DMS53 (cell line): ENCODE data around the gene TPSB2.
"Not testable (repeated sequence)": the region's sequence is repeated elsewhere in the genome, so short reads cannot be mapped to it uniquely, and the experiment has no call there.

ENCODE experiments used
- DNase-seq: peaks from one replicate; lab custom pipeline; 2025; lab: John Stamatoyannopoulos, UW

The TPSB2 gene

GRCh38 chr16:1199347-1200013 lies 30.5 kb downstream of the TPSB2 start:
- no peak for DNase-seq

- DNase-seq = peak; percentile 23
Measured at GRCh38 chr16:1198671-1199346, 31.2 kb downstream of the TPSB2 start.

DNA sequence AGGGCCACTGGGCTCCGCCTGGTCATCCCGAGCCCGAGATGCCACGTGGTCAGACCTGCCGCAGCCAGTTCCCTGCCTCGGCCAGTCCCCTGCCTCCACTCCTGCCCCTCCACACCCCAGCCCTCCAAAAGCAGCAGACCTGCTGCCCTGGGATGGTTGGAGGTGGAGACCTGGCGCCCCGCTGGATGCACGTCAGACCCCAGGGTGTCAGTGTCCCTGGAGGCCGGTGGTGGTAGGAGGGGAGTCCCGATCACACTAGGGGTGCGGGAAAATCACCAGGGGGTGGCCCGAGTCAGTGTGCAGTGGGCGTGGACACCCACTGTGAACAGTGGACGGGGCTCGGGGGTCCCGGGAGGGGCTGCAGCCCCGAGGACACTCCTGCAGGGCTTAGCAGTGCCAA lies 31.8 kb downstream of the TPSB2 start:
- DNase-seq = no peak

- no peak for DNase-seq
Measured at GRCh38 chr16:1197237-1197866, 32.6 kb downstream of the TPSB2 start.

DNA sequence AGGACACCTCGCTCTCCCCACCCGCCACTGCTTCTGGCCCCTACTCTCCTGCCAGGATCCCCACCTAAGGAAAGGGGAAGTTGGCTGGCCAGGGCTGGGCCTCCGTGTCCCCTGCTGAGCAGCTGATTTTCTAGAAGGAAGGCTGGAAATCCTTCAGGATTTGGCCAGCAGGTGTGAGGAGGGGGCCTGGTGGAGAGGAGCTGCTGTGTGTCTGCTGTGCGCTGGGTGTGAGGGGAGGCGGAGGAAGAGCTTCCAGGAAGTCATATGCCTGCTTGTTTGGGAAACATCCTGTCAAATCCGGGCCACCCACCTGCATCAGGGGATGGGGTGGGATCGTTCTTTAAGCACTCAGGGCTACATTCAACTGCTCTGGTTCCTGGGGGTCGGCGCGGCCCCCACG lies 33.5 kb downstream of the TPSB2 start:
- no peak for DNase-seq

DNA sequence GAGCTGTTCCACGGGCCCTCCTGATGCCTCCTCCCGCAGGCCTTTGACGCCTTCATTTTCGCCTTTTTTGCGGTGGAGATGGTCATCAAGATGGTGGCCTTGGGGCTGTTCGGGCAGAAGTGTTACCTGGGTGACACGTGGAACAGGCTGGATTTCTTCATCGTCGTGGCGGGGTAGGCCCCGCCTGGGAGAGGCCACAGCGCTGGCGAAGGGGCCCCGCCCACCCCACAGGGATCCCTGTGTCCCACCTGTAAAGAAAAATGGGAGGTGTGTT lies 34.7 kb downstream of the TPSB2 start:
- DNase-seq = no peak

GRCh38 chr16:1194665-1195392 lies 35.2 kb downstream of the TPSB2 start:
- no peak for DNase-seq

GRCh38 chr16:1193825-1194581 lies 36.0 kb downstream of the TPSB2 start:
- no peak for DNase-seq

GRCh38 chr16:1193143-1193824 lies 36.7 kb downstream of the TPSB2 start:
- DNase-seq = no peak

- DNase-seq = no peak
Measured at GRCh38 chr16:1192384-1193073, 37.5 kb downstream of the TPSB2 start.

GRCh38 chr16:1190789-1191188 lies 39.2 kb downstream of the TPSB2 start:
- not testable (repeated sequence) for DNase-seq

GRCh38 chr16:1189455-1189854 lies 40.5 kb downstream of the TPSB2 start:
- DNase-seq = no peak

DNA sequence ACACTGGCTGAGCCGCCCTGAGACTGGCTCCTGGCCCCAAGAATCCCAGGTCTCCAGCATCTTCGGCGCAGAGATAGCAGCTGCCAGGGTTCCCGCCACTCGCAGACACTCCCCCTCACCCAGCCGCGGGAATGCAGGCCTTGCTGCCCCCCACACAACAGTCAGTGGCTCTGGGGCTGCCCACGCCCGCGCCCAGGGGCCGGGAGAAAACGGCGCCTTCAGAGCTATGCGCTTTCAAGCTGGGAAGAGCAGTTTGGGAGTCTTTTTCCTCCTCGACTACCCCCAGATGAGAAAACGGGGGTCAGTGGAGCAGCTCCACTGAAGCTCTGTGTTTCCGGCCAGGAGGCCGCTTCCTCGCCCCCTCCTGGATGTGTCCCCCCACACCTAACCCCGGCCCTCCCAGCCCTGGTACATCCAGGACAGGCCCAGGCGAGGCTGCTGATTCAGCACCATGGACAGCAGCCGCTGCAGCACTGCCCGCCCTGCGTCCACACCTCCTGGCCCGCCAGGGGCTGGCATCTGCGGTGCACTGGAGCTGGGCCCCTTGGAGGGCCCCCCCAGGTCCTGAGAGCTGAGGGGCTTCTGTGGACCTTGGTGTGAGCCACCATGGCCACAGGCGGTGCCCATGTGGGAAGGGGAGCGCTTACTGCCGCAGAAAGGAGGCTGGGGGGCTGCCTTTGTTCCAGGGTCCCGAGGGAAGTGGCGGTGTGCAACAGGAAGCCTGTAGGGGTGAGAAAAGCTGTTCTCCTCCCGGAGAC lies 41.4 kb downstream of the TPSB2 start:
- peak; percentile 42 for DNase-seq

DNA sequence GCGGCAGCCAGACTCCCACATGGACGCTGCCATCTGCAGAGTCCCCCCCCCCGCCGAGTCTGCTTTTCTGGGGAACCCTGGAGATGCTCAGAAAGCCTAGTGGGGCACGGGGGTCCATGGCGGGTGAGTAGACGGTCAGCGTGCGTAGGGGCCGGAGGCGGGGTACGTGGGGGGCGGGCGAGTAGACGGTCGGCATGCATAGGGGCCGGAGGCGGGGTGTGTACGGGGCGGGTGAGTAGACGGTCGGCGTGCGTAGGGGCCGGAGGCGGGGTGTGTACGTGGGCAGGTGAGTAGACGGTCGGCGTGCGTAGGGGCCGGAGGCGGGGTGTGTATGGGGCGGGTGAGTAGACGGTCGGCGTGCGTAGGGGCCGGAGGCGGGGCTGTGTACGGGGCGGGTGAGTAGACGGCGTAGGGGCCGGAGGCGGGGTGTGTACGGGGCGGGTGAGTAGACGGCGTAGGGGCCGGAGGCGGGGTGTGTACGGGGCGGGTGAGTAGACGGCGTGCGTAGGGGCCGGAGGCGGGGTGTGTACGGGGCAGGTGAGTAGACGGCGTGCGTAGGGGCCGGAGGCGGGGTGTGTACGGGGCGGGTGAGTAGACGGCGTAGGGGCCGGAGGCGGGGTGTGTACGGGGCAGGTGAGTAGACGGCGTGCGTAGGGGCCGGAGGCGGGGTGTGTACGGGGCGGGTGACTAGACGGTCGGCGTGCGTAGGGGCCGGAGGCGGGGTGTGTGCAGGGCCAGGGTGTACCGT lies 44.4 kb downstream of the TPSB2 start:
- not testable (repeated sequence) for DNase-seq

DNA sequence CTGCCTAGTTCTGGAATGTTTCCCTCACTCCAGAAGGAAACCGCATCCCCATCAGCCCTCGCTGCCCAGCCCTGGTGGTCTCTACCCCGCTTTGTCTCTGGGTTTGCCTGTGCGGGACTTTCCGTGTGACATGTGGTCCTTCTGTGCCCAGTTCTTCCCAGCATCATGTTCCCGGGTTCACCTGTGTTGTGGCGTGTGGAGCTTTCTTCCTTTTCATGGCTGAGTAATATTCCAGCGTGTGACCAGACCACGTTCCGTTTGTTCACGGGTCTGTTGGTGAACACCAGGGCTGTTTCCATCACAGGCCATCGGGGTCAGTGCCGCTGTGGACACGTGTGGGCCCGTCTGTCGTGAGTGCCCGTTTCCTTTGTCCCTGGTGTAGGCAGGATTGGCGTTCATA lies 45.0 kb downstream of the TPSB2 start:
- no peak for DNase-seq

GRCh38 chr16:1184156-1184868 lies 45.7 kb downstream of the TPSB2 start:
- peak; percentile 28 for DNase-seq

- DNase-seq = peak; percentile 55
Measured at GRCh38 chr16:1182950-1183907, 46.8 kb downstream of the TPSB2 start.

- peak; percentile 40 for DNase-seq
Measured at GRCh38 chr16:1182316-1182671, 47.7 kb downstream of the TPSB2 start.
